Neuronal stem cell (in vitro differentiated cells): Measurements from ENCODE around the gene MYOZ3.

Source experiments
- DNase-seq: peaks from one replicate; pipeline ENCODE4 v3.0.0-alpha.2; 2013; ENCODE audit warnings: low spot score
- H2AFZ ChIP-seq: one replicate; pipeline ENCODE4 v1.6.1; 2013; ENCODE audit warnings: mild to moderate bottlenecking, low read length, inconsistent platforms
- H2AK5ac ChIP-seq: 2 replicates; pipeline ENCODE4 v1.6.1; 2013; ENCODE audit warnings: low read depth, mild to moderate bottlenecking, inconsistent platforms, low read length, moderate library complexity, mixed read lengths
- H2BK120ac ChIP-seq: 2 replicates; pipeline ENCODE4 v1.6.1; 2013; ENCODE audit warnings: low read depth, mild to moderate bottlenecking, inconsistent platforms, low read length, moderate library complexity, mixed read lengths
- H2BK12ac ChIP-seq: one replicate; pipeline ENCODE4 v1.6.1; 2013; ENCODE audit warnings: low read length, inconsistent platforms
- H2BK15ac ChIP-seq: 2 replicates; pipeline ENCODE4 v1.6.1; 2013; ENCODE audit warnings: mild to moderate bottlenecking, low read length, inconsistent platforms, mixed read lengths
- H2BK5ac ChIP-seq: one replicate; pipeline ENCODE4 v1.6.1; 2013; ENCODE audit warnings: inconsistent platforms, mild to moderate bottlenecking, low read length, moderate library complexity
- H3K14ac ChIP-seq: one replicate; pipeline ENCODE4 v1.6.1; 2013; ENCODE audit warnings: low read length, inconsistent platforms
- H3K18ac ChIP-seq: 2 replicates; pipeline ENCODE4 v1.6.1; 2013; ENCODE audit warnings: low read length, inconsistent platforms
- H3K23ac ChIP-seq: 2 replicates; pipeline ENCODE4 v1.6.1; 2013; ENCODE audit warnings: low read depth, mild to moderate bottlenecking, mixed read lengths, low read length, inconsistent platforms; ENCODE audit not compliant: poor library complexity
- H3K27ac ChIP-seq: replicated peaks from 3 replicates; pipeline ENCODE4 v1.5.1; 2013; ENCODE audit warnings: low read length, inconsistent platforms
- H3K27me3 ChIP-seq, 3 experiments: 2 replicates each; pipeline ENCODE4 v1.6.1; 2013; ENCODE audit warnings: low read length in 3 of 3, mild to moderate bottlenecking in 2 of 3, inconsistent platforms in 1 of 3, low read depth in 1 of 3, mixed read lengths in 1 of 3, moderate library complexity in 1 of 3; ENCODE audit not compliant: control insufficient read depth in 3 of 3, insufficient read depth in 3 of 3
- H3K36me3 ChIP-seq, 2 donors: replicated peaks in 1 of 2; 2 replicates each; pipeline ENCODE4 v1.6.1; 2013; ENCODE audit warnings: low read length in 2 of 2; ENCODE audit not compliant: control insufficient read depth in 2 of 2, insufficient read depth in 2 of 2
- H3K4ac ChIP-seq: 2 replicates; pipeline ENCODE4 v1.6.1; 2013; ENCODE audit warnings: inconsistent platforms, mild to moderate bottlenecking, low read length, moderate library complexity
- H3K4me1 ChIP-seq, 2 donors: 1 replicate in 1 of 2; 2 replicates in 1 of 2; pipeline ENCODE4 v1.6.1; 2013; ENCODE audit warnings: low read length in 2 of 2, low read depth in 1 of 2; ENCODE audit not compliant: control insufficient read depth in 2 of 2, insufficient read depth in 1 of 2
- H3K4me2 ChIP-seq: one replicate; pipeline ENCODE4 v1.6.1; 2013; ENCODE audit warnings: mild to moderate bottlenecking, low read length, inconsistent platforms; ENCODE audit not compliant: insufficient read depth, poor library complexity, severe bottlenecking
- H3K4me3 ChIP-seq, 2 donors: 2 replicates each; pipeline ENCODE4 v1.5.1; 2013; ENCODE audit warnings: low read length in 2 of 2, mild to moderate bottlenecking in 2 of 2, inconsistent platforms in 1 of 2, moderate library complexity in 1 of 2
- H3K79me1 ChIP-seq: one replicate; pipeline ENCODE4 v1.6.1; 2013; ENCODE audit warnings: low read depth, mild to moderate bottlenecking, inconsistent platforms, low read length, moderate library complexity
- H3K9ac ChIP-seq: one replicate; pipeline ENCODE4 v1.6.1; 2013; ENCODE audit warnings: mild to moderate bottlenecking, low read depth, low read length, inconsistent platforms; ENCODE audit not compliant: poor library complexity
- H3K9me3 ChIP-seq, 2 donors: replicated peaks in 1 of 2; 2 replicates each; pipeline versions ENCODE3 to v1.6.1; 2013; ENCODE audit warnings: low read length in 2 of 2, mild to moderate bottlenecking in 2 of 2, inconsistent platforms in 1 of 2, low read depth in 1 of 2, mixed read lengths in 1 of 2, moderate library complexity in 1 of 2; ENCODE audit not compliant: control insufficient read depth in 2 of 2, insufficient read depth in 1 of 2
- H4K8ac ChIP-seq: one replicate; pipeline ENCODE4 v1.6.1; 2013; ENCODE audit warnings: low read depth, mild to moderate bottlenecking, inconsistent platforms, low read length, moderate library complexity
- H4K91ac ChIP-seq: one replicate; pipeline ENCODE4 v1.6.1; 2013; ENCODE audit warnings: low read length, low read depth, mild to moderate bottlenecking, inconsistent platforms; ENCODE audit not compliant: poor library complexity
- WGBS, 2 donors: extraction: QIAGEN DNeasy Blood & Tissue Kit; methylation state at CpG; one replicate each; pipeline ENCODE4 v1.1.7; 2013; ENCODE audit warnings: missing lambda C conversion rate in 2 of 2, mixed read lengths in 1 of 2; ENCODE audit not compliant: insufficient read length in 2 of 2, insufficient replicate concordance in 1 of 2; ENCODE audit errors: extremely low coverage in 2 of 2; 5-methylcytosine and 5-hydroxymethylcytosine counted together

Gene MYOZ3

DNA sequence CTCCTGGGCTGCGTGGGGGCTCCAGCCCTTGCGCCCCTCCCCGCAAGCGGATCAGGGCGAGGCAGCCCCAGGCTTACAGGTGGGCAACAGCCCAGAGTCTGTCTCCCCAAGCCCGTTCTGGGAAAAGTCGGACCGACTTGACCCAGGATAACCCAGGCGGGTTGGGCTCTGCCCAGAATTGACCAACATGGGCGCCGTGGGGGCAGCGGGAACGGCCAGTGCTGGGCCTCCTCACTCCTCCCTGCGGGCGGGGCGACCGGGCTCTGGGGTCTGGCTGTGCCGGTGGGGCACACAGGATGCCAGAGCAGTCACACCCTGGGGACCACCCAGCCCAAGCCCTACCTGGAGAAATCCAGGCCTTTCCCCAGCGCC, 35.9 kb upstream of the MYOZ3 start:
- H3K14ac ChIP-seq, result peak overlapping the region; percentile 51
- peak overlapping the region; percentile 86 for H2BK15ac ChIP-seq
- H3K79me1 ChIP-seq, result no peaks in the 10 kb centered on the region
- peak overlapping the region; percentile 55 for H2BK5ac ChIP-seq
- H3K9me3 ChIP-seq, result no peaks in the 10 kb centered on the region
- H2BK120ac ChIP-seq, result peak overlapping the region; percentile 41
- peaks cover 23 to 28% of the 10 kb centered on the region in 2 donors for H3K4me1 ChIP-seq
- no CpG with 5 or more reads among the region's 19 CpGs for WGBS, 2 donors
- H3K36me3 ChIP-seq, result no peaks in the 10 kb centered on the region
- peak overlapping the region in 1 of 2 donors; percentile 74 for H3K4me3 ChIP-seq
- H2AK5ac ChIP-seq, result peak overlapping the region; percentile 97
- H3K27ac ChIP-seq, result no peak overlapping the region
- peak overlapping the region; percentile 51 for H2AFZ ChIP-seq
- H3K18ac ChIP-seq, result peak overlapping the region; percentile 95
- H3K27me3 ChIP-seq, result peaks cover 2 to 72% (median 7%) of the 10 kb centered on the region in 3 experiments
- no peak overlapping the region for H4K8ac ChIP-seq
- DNase-seq, result no peak
- H3K23ac ChIP-seq, result peak overlapping the region; percentile 28
- H3K4ac ChIP-seq, result no peak overlapping the region
- H3K4me2 ChIP-seq, result peak overlapping the region; percentile 69
- no peak overlapping the region for H2BK12ac ChIP-seq
- peak overlapping the region; percentile 75 for H3K9ac ChIP-seq
- no peak overlapping the region for H4K91ac ChIP-seq

DNA sequence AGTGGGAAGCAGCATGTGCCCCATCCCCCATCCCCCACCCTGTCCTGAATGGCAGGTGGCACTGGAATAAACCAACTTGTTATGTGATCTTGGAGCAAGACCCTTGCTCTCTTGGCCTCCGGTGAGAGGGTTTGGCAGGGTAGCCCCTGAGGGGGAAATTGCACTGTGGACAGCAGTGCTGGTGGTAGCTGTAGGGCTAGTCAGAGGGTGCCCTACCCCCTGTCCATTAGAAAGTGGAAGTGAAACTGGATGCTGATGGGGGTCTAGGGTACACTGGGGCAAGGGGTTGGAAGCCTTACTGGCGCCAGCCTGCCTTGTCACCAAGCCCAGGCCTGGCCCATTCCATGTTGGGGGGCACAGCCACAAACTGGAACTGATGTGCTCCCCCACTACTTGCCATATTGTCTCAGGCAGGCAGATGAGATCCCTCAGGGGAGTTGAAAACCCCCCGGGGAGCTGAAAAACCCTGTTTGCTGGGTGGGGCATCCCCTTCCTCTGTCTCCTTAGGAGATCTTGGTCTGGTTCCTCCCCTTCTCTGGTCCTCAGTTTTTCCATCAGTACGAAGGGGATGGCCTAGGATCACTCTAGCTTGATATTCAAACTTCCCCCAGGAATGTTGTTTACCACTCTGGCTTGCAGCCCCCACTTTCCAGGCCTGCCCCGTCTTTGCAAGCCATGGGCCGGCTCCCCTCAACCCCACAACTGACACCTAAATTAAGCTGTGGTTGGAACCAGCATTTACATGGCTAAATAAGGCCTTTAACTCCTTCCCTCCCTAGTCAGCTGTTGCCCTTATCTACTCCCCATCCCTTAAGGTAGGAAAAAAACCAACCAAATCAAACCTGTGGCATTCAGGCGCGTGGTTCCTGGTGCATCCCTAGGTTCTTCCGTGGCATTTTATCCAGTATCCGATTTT, 35.0 kb upstream of the MYOZ3 start:
- H2BK15ac ChIP-seq, result peak overlapping the region; percentile 19
- H4K91ac ChIP-seq, result no peak overlapping the region
- H4K8ac ChIP-seq, result no peak overlapping the region
- H3K9ac ChIP-seq, result no peak overlapping the region
- H3K14ac ChIP-seq, result no peak overlapping the region
- H3K79me1 ChIP-seq, result no peaks in the 10 kb centered on the region
- WGBS, 2 donors, result no CpG with 5 or more reads among the region's 10 CpGs
- H3K27me3 ChIP-seq, result peaks cover 2 to 68% (median 10%) of the 10 kb centered on the region in 3 experiments
- H3K4me3 ChIP-seq, result no peak overlapping the region
- H3K9me3 ChIP-seq, result no peaks in the 10 kb centered on the region
- H2AK5ac ChIP-seq, result peak overlapping the region; percentile 97
- H2BK120ac ChIP-seq, result peak overlapping the region; percentile 36
- H2BK12ac ChIP-seq, result no peak overlapping the region
- peak overlapping the region; percentile 10 for H3K23ac ChIP-seq
- H2BK5ac ChIP-seq, result no peak overlapping the region
- DNase-seq, result no peak
- H3K4me2 ChIP-seq, result no peak overlapping the region
- H3K4ac ChIP-seq, result no peak overlapping the region
- no peak overlapping the region for H2AFZ ChIP-seq
- no peaks in the 10 kb centered on the region for H3K36me3 ChIP-seq
- peaks cover 27 to 30% of the 10 kb centered on the region in 2 donors for H3K4me1 ChIP-seq
- H3K27ac ChIP-seq, result no peak overlapping the region
- H3K18ac ChIP-seq, result no peak overlapping the region

DNA sequence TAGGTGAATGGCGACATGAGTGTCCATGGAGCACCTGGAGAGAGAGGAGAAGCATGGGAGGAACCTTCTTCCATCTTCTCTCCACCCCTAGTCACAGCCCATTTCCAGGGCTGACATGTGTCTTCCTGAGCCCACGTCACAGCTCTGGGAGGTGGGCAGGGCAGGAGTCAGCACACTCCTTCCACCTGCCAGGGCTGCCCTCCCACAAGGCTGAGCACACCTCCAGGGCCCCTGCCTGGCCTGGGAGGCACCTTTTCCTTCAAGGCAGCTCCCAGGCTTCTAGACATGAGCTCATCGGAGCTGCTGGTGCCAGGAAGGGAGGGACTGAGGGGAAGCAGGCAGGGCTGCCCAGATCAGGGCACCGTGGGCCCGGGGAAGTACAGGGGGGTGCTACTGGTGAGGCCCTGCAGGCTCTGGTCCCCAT, 34.2 kb upstream of the MYOZ3 start:
- Histone ChIP-seq H3K27ac (no peak overlapping the region), H3K4me3 (no peak overlapping the region), H4K8ac (no peak overlapping the region), H3K9ac (no peak overlapping the region), H4K91ac (peak overlapping the region; percentile 67), H2BK5ac (no peak overlapping the region), H2AK5ac (no peak overlapping the region), H3K4ac (no peak overlapping the region), H3K79me1 (no peaks in the 10 kb centered on the region), H3K4me2 (no peak overlapping the region), H3K36me3 (no peaks in the 10 kb centered on the region), H3K27me3 (peaks cover 2 to 66% (median 10%) of the 10 kb centered on the region in 3 experiments), H3K23ac (no peak overlapping the region), H3K9me3 (no peaks in the 10 kb centered on the region), H2BK120ac (no peak overlapping the region), H2BK15ac (peak overlapping the region; percentile 41), H3K4me1 (peaks cover 32 to 33% of the 10 kb centered on the region in 2 donors), H2AFZ (no peak overlapping the region), H3K14ac (no peak overlapping the region), H3K18ac (no peak overlapping the region), H2BK12ac (no peak overlapping the region)
- WGBS, 2 donors, result no CpG with 5 or more reads among the region's 5 CpGs
- DNase-seq, result no peak

DNA sequence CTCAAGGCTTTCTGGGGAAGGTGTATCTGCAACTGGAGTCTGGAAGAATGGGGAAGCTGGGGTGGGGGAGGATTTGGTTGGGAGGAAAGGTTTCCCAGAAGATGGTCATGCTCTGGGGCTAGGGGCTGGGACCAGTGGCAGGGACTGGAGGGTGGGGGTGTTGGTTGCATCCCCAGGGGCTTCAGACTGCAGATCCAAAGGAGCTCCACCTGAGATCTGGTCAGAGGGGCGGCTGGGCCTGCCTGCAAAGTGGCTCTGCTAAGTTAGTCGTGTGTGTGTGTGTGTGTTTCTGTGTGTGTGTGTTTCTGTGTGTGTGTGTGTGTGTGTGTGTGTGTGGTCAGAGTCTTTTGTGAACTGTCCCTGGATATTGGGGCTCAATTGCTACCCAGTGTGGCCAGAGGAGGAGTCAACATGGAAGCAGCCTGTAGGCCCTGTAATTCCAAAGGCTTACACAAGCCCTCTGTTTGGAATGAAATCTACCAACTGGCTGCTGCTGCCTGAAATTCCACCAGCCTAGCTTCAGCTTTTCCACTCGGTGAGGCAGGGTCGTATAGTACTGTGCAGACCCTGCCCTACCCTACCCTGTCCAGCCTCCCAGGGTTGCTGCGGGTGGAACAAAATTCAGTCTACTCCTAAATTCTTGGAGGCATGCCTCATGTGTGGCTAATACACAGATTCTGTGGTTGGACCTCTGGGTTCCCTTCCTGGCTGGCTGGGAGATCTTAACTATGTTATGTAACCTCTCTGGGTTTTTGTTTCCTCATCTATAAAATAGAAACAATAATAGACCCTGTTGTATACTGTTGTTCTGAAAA, 33.1 kb upstream of the MYOZ3 start:
- Histone ChIP-seq H3K23ac (no peak overlapping the region), H3K4me2 (no peak overlapping the region), H2AFZ (no peak overlapping the region), H3K36me3 (no peaks in the 10 kb centered on the region), H2BK120ac (no peak overlapping the region), H3K79me1 (no peaks in the 10 kb centered on the region), H3K9ac (no peak overlapping the region), H3K9me3 (no peaks in the 10 kb centered on the region), H2BK5ac (peak overlapping the region; percentile 58), H2BK15ac (peak overlapping the region; percentile 46), H3K4me1 (peaks cover 22 to 28% of the 10 kb centered on the region in 2 donors), H3K14ac (no peak overlapping the region), H2AK5ac (no peak overlapping the region), H3K27ac (no peak overlapping the region), H4K91ac (peak overlapping the region; percentile 16), H3K27me3 (peaks cover 2 to 62% (median 10%) of the 10 kb centered on the region in 3 experiments), H3K18ac (peak overlapping the region; percentile 3), H3K4me3 (no peak overlapping the region), H2BK12ac (no peak overlapping the region), H3K4ac (no peak overlapping the region), H4K8ac (no peak overlapping the region)
- no peak for DNase-seq
- no CpG with 5 or more reads among the region's 5 CpGs for WGBS, 2 donors
